ENCODE results near the gene CRYBG3.

The CRYBG3 gene

DNA sequence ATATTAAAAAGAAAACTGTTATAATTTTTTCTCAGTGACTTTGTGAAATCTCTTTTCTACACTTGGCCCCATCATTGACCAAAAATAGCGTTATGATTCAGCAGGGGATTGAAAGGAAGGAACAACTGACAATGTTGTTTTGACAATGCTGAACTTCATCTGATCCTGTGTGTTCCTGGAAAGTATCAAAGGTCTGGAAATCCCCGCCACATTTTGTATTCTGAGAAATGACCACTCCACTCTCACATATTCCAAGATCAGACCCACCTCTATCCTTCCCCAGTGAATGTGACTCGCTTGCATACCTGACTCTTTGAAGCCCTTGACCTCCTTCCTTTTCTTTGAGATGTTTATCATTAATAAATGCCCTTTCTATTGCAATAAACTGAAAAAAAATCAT is 160.1 kb downstream of the CRYBG3 start:
- no peak for DNase-seq

DNA sequence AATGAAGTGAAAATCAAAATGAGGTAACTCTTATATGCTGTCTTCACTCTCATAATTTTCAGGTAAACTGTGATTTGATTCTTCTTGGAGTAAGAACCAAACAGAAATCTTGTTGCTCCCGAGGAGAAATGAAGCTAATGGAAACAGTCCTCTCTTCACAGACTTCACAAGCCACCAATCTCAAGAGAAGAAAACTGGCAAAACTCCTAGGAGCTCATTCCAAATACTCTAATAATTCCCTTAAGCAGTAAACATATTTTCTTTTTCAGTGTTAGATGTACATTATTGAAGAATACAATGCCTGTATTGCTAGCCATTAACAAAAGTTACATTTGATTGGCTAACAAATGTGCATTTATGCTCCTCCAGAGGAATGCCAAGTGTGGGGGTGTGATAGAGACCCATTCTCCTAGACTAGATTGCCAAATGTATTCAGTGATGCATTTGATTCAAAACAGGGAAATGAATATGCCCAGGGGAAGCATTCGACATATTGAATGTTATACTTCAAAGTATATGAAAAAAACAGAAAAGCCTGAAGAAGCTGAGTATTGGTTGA is 162.2 kb downstream of the CRYBG3 start:
- DNase-seq, result no peak

DNA sequence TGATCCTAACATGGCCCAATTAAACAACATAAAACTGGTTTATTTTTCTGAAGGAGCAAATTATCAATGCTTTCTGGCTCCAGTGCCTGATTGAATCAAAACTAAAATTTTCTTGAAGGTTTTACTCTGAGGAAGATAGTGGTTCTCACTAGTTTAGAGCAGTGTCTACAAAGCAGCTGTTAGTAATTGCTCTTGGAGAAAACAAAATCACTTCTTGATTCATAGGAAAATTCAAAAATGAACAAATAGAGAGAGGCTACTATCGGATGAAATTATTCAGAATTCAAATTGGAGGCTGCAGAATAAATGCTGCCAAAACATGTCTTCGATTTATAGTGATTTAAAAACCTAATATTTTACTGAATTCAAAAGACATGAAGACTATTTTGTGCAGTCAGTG is 165.5 kb downstream of the CRYBG3 start:
- no peak for DNase-seq

DNA sequence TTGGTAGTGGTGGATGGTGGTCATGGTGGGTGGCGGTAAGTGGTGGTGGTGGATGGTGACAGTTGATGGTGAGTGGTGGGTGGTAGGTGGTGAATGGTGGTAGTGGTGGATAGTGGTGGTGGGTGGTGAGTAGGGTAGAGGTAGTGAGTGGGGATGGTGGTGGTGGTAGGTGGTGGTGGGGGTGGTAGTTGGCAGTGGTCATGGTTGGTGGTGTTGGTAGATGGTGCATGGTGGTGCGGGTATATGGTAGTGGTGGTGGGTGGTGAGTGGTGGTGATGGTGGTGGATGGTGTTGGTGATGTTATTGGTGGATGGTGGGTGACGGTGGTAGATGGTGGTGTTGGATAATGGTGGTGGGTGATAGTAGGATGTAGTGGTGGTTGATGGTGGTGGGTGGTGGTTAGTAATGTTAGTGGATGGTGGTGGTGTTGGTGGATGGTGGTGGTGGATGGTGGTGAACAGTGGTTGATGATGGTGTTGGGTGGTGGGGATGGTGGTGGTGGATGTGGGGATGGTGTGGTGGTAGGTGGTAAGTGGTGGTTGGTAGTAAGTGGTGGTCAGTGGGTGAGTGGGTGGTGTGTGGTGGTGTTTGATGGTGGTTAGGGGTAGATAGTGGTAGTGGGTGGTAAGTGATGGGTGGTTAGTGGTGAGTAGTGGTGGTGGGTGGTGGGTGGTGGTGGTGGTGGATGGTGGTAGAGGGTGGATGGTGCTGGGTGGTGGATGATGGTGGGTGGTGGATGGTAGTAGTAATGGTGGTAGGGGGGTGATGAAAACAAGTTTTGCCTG is 167.2 kb downstream of the CRYBG3 start:
- no peak for DNase-seq

DNA sequence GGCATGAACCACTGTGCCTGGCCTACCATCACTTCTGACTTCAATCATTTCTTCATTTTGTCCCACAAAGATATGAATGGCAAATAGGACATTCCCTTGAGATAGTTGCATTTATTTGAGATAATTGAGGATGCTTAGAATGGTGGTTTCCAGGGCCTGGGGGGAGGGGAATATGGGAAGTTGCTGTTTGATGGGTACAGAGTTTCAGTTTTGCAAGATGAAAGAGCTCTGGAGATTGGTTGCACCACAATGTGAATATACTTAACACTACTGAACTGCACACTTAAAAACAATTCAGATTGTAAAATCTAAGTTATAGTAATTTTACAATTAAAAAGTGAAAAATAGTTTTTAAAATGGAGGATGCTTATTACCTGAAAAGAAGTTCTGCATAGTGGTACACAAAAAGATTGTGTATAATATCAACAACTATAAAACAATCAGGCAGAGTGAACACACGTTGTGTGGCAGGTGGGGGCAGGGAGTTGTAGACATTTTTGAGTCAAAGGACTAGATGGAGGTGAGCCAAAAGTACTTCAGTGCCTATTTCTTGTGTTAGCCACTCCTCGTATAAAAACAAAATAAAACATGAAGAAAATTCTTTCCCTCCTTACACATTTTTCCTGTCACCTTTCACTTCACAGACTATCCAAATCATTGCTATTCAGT is 168.9 kb downstream of the CRYBG3 start:
- no peak for DNase-seq

DNA sequence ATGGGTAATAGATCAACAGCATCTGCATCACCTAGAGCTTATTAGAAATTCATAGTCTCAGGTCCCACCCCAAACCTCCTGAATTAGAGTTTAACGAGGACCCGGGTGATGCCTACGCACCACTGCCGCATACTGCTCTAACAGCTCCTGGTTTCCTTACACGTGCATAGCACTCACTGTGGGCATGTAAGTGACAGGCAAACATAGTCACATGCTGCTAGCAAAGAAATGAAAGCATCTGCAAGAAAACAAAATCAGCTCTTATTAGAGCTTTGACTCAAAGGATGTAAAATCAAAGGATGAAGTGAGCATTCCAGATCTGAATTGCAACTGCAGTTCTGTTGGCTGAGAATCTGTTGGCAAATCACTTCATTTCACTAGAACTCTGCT is 169.5 kb downstream of the CRYBG3 start:
- DNase-seq, result no peak

DNA sequence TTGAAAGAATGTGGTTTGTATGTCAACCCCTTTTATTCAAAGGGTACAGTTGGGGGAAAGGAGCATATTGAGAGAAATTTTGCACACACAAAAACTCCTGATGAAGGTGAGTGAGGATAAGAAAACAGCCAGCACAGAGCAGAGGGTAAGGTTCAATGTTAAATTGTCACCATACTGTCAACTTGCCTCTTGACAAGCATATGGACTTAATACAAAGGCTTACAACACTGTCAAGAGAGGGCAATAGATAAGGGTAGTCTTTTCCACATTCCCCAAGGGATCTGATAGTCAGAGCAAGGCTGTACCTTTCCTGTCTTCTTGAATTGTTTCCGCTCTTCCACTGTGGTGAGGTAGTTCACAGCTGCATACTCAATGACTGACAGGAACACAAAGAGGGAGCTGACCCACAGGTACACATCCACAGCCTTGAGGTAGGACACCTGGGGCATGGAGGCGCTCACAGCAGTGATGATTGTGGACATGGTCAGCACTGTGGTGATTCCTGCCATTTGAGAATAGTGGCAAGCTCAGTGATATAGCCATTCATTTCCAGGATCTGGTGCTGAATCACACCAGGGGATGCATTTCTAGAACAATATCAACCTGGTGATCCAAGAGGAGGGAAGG is 170.8 kb downstream of the CRYBG3 start:
- DNase-seq, result no peak

DNA sequence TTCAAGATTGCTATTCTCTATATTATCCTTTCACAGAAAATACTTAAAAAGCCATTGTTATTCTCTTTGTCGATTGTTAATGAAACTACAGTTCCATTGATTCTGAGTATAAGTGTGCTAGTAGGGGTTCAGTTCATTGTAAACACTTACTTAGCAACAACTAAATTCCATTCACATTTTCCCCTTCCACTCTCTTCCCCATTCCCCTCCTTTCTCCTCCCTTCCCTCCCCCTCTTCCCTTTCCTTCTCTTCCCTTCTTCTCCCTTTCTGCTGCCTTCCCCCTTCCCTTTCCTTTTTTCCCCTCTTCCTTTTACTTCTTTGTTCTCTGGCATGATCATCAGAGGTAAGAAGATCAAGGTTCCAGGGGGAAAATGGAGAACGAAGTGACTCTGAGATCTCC is 171.7 kb downstream of the CRYBG3 start:
- DNase-seq, result no peak

DNA sequence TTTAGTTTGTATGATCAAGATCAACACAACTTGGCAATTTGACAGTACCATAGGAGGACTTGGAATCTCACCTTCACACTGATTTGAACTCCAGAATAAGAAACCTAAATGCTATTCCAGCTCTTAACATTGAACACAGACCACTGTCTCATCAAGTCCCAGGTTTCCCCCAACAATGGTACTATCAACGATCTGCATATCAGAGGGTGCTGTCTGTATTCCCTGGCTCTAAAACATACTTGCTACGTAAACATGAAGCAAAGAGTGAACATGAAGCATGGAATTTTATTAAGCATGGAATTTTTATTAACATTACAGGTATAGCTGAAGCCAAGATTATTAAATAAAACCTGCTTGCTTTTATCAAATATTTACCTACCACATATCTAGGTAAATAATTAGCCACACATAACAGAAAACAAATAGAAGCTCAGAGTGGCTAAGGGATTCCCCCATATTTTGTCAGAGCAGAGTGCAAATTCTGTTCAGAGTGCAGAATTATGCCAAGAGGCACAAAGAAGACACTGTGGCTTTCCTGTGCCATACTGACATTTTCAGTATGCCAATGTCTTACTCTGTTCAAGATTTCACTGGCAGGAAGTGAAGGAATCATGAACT is 172.6 kb downstream of the CRYBG3 start:
- DNase-seq, result no peak

Data from activated T-cell treated with anti-CD3 and anti-CD28 coated beads, Interleukin-2, amount 50 U/mL, for 48 hours (primary cell).